ENCODE data around the gene PTGER1. TPM values are rescaled to one million over a fixed set of nuclear protein-coding genes. Genes with fewer than 3 reads are reported as not detected.
A peak's percentile ranks its signal among the peaks of the same experiment; 100 is the strongest.

The PTGER1 gene
- total and polyA plus RNA-seq, 9 of the 15 experiments (the other 6 are each of a cell fraction or from before 2014, with no cell fraction given): 0.06 to 0.36 (median 0.31) TPM; not detected in 5

DNA sequence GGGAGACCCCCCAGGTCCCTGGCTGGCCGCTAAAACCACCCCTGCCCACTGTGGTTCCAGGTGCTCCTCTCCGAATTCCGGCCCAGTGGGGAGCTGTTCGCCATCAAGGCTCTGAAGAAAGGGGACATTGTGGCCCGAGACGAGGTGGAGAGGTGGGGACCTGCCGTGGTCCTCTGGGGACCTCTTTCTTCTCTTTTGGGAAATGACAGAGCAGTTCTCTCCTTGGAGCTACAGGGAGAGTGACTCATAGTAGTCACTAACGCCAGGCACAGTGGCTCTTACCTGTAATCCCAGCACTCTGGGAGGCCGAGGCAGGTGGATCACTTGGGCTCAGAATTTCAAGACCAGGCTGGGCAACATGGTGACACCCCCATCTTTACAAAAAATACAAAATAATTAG, 7.3 kb downstream of the PTGER1 start (continued):
- TF ChIP-seq, protein P1, sequence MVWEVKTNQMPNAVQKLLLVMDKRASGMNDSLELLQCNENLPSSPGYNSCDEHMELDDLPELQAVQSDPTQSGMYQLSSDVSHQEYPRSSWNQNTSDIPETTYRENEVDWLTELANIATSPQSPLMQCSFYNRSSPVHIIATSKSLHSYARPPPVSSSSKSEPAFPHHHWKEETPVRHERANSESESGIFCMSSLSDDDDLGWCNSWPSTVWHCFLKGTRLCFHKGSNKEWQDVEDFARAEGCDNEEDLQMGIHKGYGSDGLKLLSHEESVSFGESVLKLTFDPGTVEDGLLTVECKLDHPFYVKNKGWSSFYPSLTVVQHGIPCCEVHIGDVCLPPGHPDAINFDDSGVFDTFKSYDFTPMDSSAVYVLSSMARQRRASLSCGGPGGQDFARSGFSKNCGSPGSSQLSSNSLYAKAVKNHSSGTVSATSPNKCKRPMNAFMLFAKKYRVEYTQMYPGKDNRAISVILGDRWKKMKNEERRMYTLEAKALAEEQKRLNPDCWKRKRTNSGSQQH (CRISPR knock-in tag; IDR thresholded peaks at IDR 0.05): no peak
- no peak for TF ChIP-seq BCOR (IDR thresholded peaks at IDR 0.05)
- peak; percentile 68 for TF ChIP-seq JUND (IDR thresholded peaks at IDR 0.05; ENCODE audit: borderline replicate concordance, low read depth, low read length)
- TF ChIP-seq JUND (tag; IDR thresholded peaks at IDR 0.05; ENCODE audit: borderline replicate concordance, low read depth, low read length): 0 out of 3 replicates have a peak, but pooled peaks have one; percentile 34
- no peak for TF ChIP-seq SRSF7 (optimal IDR thresholded peaks at IDR 0.05; ENCODE audit: low read depth, low read length)
- no peak for TF ChIP-seq ZNF282 (CRISPR knock-in tag; IDR thresholded peaks at IDR 0.05)
- TF ChIP-seq ZBTB43 (CRISPR knock-in tag; IDR thresholded peaks at IDR 0.05): no peak
- TF ChIP-seq ZFX (CRISPR knock-in tag; IDR thresholded peaks at IDR 0.05): no peak
- TF ChIP-seq, protein P2, sequence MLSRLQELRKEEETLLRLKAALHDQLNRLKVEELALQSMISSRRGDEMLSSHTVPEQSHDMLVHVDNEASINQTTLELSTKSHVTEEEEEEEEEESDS (CRISPR knock-in tag; IDR thresholded peaks at IDR 0.05): no peak
- TF ChIP-seq ZNF707 (CRISPR knock-in tag; conservative IDR thresholded peaks at IDR 0.05): no peak
- no peak for TF ChIP-seq BRF2 (IDR thresholded peaks at IDR 0.05; ENCODE audit: borderline replicate concordance, insufficient read depth, insufficient read length)
- TF ChIP-seq IRF1 (CRISPR knock-in tag; IDR thresholded peaks at IDR 0.05; ENCODE audit: borderline replicate concordance): no peak
